IPS DF 6.9 (cell line): ENCODE data around the gene SP110.
"Not testable (repeated sequence)": the region's sequence is repeated elsewhere in the genome, so short reads cannot be mapped to it uniquely, and the experiment has no call there.

Experiments
- DNase-seq: peaks from one replicate; pipeline ENCODE4 v3.0.0-alpha.2; 2013; ENCODE audit warnings: low read depth, low spot score
- H3K27ac ChIP-seq: one replicate; pipeline ENCODE4 v1.5.1; 2013; ENCODE audit warnings: low read length, control low read depth
- H3K27me3 ChIP-seq: 2 replicates; pipeline ENCODE4 v1.6.1; 2013; ENCODE audit warnings: mild to moderate bottlenecking, low read length; ENCODE audit not compliant: control insufficient read depth, insufficient read depth
- H3K36me3 ChIP-seq: 2 replicates; pipeline ENCODE4 v1.6.1; 2013; ENCODE audit warnings: low read length; ENCODE audit not compliant: control insufficient read depth, insufficient read depth
- H3K4me1 ChIP-seq: 2 replicates; pipeline ENCODE4 v1.6.1; 2013; ENCODE audit warnings: low read length; ENCODE audit not compliant: control insufficient read depth, insufficient read depth
- H3K4me3 ChIP-seq: 2 replicates; pipeline ENCODE4 v1.5.1; 2013; ENCODE audit warnings: mild to moderate bottlenecking, low read length
- H3K9me3 ChIP-seq: 2 replicates; pipeline ENCODE4 v1.6.1; 2013; ENCODE audit warnings: low read length, inconsistent platforms; ENCODE audit not compliant: control insufficient read depth, insufficient read depth
- WGBS: extraction: QIAGEN DNeasy Blood & Tissue Kit; methylation state at CpG from one replicate; pipeline ENCODE4 v1.1.7; 2013; ENCODE audit warnings: mixed read lengths, missing lambda C conversion rate; ENCODE audit not compliant: insufficient read length, insufficient coverage; 5-methylcytosine and 5-hydroxymethylcytosine counted together

SP110 gene

GRCh38 chr2:230128623-230129342 is 91.0 kb downstream of the SP110 start:
- no peak overlapping the region for H3K4me3 ChIP-seq
- no peaks in the 10 kb centered on the region for H3K9me3 ChIP-seq
- no peaks in the 10 kb centered on the region for H3K36me3 ChIP-seq
- WGBS, result no CpG with 5 or more reads among the region's 7 CpGs
- H3K27me3 ChIP-seq, result no peaks in the 10 kb centered on the region
- DNase-seq, result no peak
- no peaks in the 10 kb centered on the region for H3K4me1 ChIP-seq
- no peak overlapping the region for H3K27ac ChIP-seq

DNA sequence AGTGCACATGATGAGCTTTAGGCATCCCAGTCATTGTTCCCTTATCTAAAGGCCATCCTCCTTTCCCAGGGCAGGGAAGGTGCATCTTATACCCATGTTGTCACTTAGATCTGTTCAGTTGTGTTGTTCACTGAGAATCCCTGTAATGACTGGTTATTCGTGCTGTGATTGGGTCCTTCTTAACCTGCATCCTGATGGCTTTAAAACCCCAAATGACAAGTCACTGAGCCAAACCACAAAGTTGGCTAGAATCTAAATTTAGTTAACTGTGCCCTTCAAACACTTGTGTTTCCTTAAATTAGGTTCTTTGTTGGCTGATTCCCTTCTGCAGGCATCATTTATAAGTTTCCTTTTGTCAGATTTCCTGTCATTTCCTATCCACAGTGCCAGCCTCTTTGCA is 92.6 kb downstream of the SP110 start:
- Histone ChIP-seq H3K27ac (no peak overlapping the region), H3K9me3 (no peaks in the 10 kb centered on the region), H3K4me3 (no peak overlapping the region), H3K36me3 (no peaks in the 10 kb centered on the region), H3K4me1 (no peaks in the 10 kb centered on the region), H3K27me3 (no peaks in the 10 kb centered on the region)
- no CpG with 5 or more reads among the region's 1 CpG for WGBS
- DNase-seq, result no peak

- no peaks in the 10 kb centered on the region for H3K9me3 ChIP-seq
- H3K27me3 ChIP-seq, result no peaks in the 10 kb centered on the region
- H3K4me3 ChIP-seq, result no peak overlapping the region
- H3K36me3 ChIP-seq, result no peaks in the 10 kb centered on the region
- no CpG with 5 or more reads among the region's 11 CpGs for WGBS
- H3K27ac ChIP-seq, result no peak overlapping the region
- DNase-seq, result no peak
- H3K4me1 ChIP-seq, result no peaks in the 10 kb centered on the region
Observed at GRCh38 chr2:230124757-230125431, 94.9 kb downstream of the SP110 start.

GRCh38 chr2:230124235-230124634 is 95.5 kb downstream of the SP110 start:
- H3K9me3 ChIP-seq, result no peaks in the 10 kb centered on the region
- no peak for DNase-seq
- no peaks in the 10 kb centered on the region for H3K36me3 ChIP-seq
- no peaks in the 10 kb centered on the region for H3K27me3 ChIP-seq
- no peaks in the 10 kb centered on the region for H3K4me1 ChIP-seq
- no peak overlapping the region for H3K4me3 ChIP-seq
- H3K27ac ChIP-seq, result no peak overlapping the region
- no CpG with 5 or more reads among the region's 6 CpGs for WGBS

DNA sequence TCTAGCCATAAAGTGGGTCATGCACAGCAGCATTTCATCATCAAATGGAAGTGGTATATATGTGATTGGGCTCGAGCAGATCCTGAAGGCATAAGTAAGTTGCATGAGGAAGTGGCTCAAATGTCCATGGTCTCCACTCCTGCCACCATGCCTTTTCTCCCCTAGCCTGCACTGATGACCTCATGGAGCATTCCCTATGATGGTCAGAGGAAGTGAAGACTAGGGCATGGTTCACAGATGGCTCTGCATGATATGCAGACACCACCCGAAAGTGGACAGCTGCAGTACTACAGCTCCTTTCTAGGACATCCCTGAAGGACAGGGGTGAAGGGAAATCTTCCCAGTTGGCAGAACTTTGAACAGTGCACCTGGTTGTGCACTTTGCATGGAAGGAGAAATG is 99.4 kb downstream of the SP110 start:
- H3K4me3 ChIP-seq, H3K36me3 ChIP-seq, DNase-seq, H3K9me3 ChIP-seq, H3K27me3 ChIP-seq, H3K27ac ChIP-seq, H3K4me1 ChIP-seq: not testable (repeated sequence)
- no CpG with 5 or more reads among the region's 2 CpGs for WGBS

GRCh38 chr2:230119827-230120226 is 100.0 kb downstream of the SP110 start:
- H3K27ac ChIP-seq, H3K9me3 ChIP-seq, H3K4me3 ChIP-seq, H3K4me1 ChIP-seq, H3K27me3 ChIP-seq, H3K36me3 ChIP-seq, DNase-seq: not testable (repeated sequence)
- no CpG with 5 or more reads among the region's 1 CpG for WGBS
